ENCODE data around the gene RASGRP1.
A peak's percentile ranks its signal among the peaks of the same experiment; 100 is the strongest.
"Not testable (repeated sequence)": the region's sequence is repeated elsewhere in the genome, so short reads cannot be mapped to it uniquely, and the experiment has no call there.

Gene RASGRP1

GRCh38 chr15:38564557-38565286 is at the start of gene RASGRP1:
Gene RASGRP1, minus strand, starts transcription at chr15:38564814. Its CDS starts 186 bp downstream, at chr15:38564628.
- no peak for DNase-seq (ENCODE audit: low read depth)

- no peak for DNase-seq (ENCODE audit: low read depth)
Measured at GRCh38 chr15:38613085-38613484, 48.5 kb upstream of the RASGRP1 start.

GRCh38 chr15:38612159-38612863 is 47.7 kb upstream of the RASGRP1 start:
- DNase-seq (ENCODE audit: low read depth): no peak

GRCh38 chr15:38611228-38611627 is 46.6 kb upstream of the RASGRP1 start:
- DNase-seq (ENCODE audit: low read depth): no peak

GRCh38 chr15:38610748-38611147 is 46.1 kb upstream of the RASGRP1 start:
- no peak for DNase-seq (ENCODE audit: low read depth)

GRCh38 chr15:38609097-38609738 is 44.6 kb upstream of the RASGRP1 start:
- no peak for DNase-seq (ENCODE audit: low read depth)

- DNase-seq (ENCODE audit: low read depth): no peak
Measured at GRCh38 chr15:38608682-38609081, 44.1 kb upstream of the RASGRP1 start.

- DNase-seq (ENCODE audit: low read depth): no peak
Measured at GRCh38 chr15:38605744-38606143, 41.1 kb upstream of the RASGRP1 start.

GRCh38 chr15:38603672-38604071 is 39.1 kb upstream of the RASGRP1 start:
- no peak for DNase-seq (ENCODE audit: low read depth)

GRCh38 chr15:38602910-38603670 is 38.5 kb upstream of the RASGRP1 start:
- no peak for DNase-seq (ENCODE audit: low read depth)

GRCh38 chr15:38600236-38600635 is 35.6 kb upstream of the RASGRP1 start:
- no peak for DNase-seq (ENCODE audit: low read depth)

GRCh38 chr15:38598749-38599148 is 34.1 kb upstream of the RASGRP1 start:
- DNase-seq (ENCODE audit: low read depth): no peak

GRCh38 chr15:38597219-38597800 is 32.7 kb upstream of the RASGRP1 start:
- no peak for DNase-seq (ENCODE audit: low read depth)

GRCh38 chr15:38593524-38593923 is 28.9 kb upstream of the RASGRP1 start:
- DNase-seq (ENCODE audit: low read depth): no peak

GRCh38 chr15:38589502-38589901 is 24.9 kb upstream of the RASGRP1 start:
- peak; percentile 75 for DNase-seq (ENCODE audit: low read depth)

- DNase-seq (ENCODE audit: low read depth): no peak
Measured at GRCh38 chr15:38588672-38589071, 24.1 kb upstream of the RASGRP1 start.

- DNase-seq (ENCODE audit: low read depth): no peak
Measured at GRCh38 chr15:38587214-38587613, 22.6 kb upstream of the RASGRP1 start.

GRCh38 chr15:38586005-38586404 is 21.4 kb upstream of the RASGRP1 start:
- not testable (repeated sequence) for DNase-seq (ENCODE audit: low read depth)

GRCh38 chr15:38578626-38579025 is 14.0 kb upstream of the RASGRP1 start:
- DNase-seq (ENCODE audit: low read depth): no peak

- no peak for DNase-seq (ENCODE audit: low read depth)
Measured at GRCh38 chr15:38577424-38577987, 12.9 kb upstream of the RASGRP1 start.

GRCh38 chr15:38576837-38577236 is 12.2 kb upstream of the RASGRP1 start:
- DNase-seq (ENCODE audit: low read depth): no peak

- DNase-seq (ENCODE audit: low read depth): no peak
Measured at GRCh38 chr15:38576261-38576660, 11.6 kb upstream of the RASGRP1 start.

All from stromal cell of bone marrow (primary cell).